Heart left ventricle (tissue), 13 donors: Measurements from ENCODE around the gene PPIB.

ENCODE experiments used
- CTCF ChIP-seq, 12 donors: fragments of 200-600 bp; sonication (generic) in 4 of 12; IDR thresholded peaks; one replicate each; pipeline versions ENCODE4 v1.5.0 to v1.8.0; 2018 to 2022; ENCODE audit warnings: antibody characterized with exemption in 12 of 12, mild to moderate bottlenecking in 5 of 12
- POLR2A ChIP-seq, 2 donors: fragments of 450-650 bp; IDR thresholded peaks; one replicate each; pipeline ENCODE4 v1.6.1; 2017; ENCODE audit warnings: antibody characterized with exemption in 2 of 2, mild to moderate bottlenecking in 2 of 2, moderate library complexity in 2 of 2
- donor health status: ischemic (EF 13 %, LVEDD 7.1; RV severe dilation, severe dysfunction).
- donor health status: DM: no; HTN: yes; CAD: no.
- donor health status: DM: no; HTN: no; CAD: no.
- donor health status: ischemic (EF 25% LVEDD 6.9; RV normal size, moderate dysfunction).
- donor health status: ischemic (EF 25% LVEDD 5.7; RV mildly dilated, moderate dysfunction).
- donor health status: ischemic (EF 35%, LVEDD 5.7; RV mildly dilated, moderate dysfunction).
- donor health status: nonischemic (EF 11% LVEDD 7.7; RV severe dilation, severe dysfunction).
- donor health status: DM: yes; HTN: yes; CAD: no.
- donor health status: PGD.
- donor health status: ischemic (EF 29% LVEDD 5.4; RV normal size, mild dysfunction).
- donor health status: nonischemic (EF 23%, LVEDD 6.1; RV moderate dilation, normal function).

GRCh38 chr15:64166102-64166890, 3.5 kb upstream of the PPIB start:
- no peak for TF ChIP-seq POLR2A (IDR thresholded peaks at IDR 0.05)
- no peak for TF ChIP-seq CTCF (IDR thresholded peaks at IDR 0.05)
